Fibroblast of mammary gland (primary cell): ENCODE measurements around the gene CDK5RAP2.

Source experiments
- DNase-seq: peaks from one replicate; pipeline ENCODE4 v3.0.0-alpha.2; 2010; ENCODE audit warnings: low read depth
- H3K4me3 ChIP-seq: 2 replicates; pipeline ENCODE4 v1.5.1; 2011; ENCODE audit warnings: low read depth, mild to moderate bottlenecking, low read length, moderate library complexity; ENCODE audit not compliant: control insufficient read depth
- TF ChIP-seq, protein P1 (sequence below): conservative IDR thresholded peaks from 2 replicates; pipeline ENCODE4 v1.5.1; 2011; ENCODE audit warnings: low read depth, low read length, inconsistent platforms; ENCODE audit not compliant: control insufficient read depth, insufficient read depth

Gene CDK5RAP2

GRCh38 chr9:120377268-120378159 is 202.5 kb downstream of the CDK5RAP2 start:
- H3K4me3 ChIP-seq: no peak overlapping the region

DNA sequence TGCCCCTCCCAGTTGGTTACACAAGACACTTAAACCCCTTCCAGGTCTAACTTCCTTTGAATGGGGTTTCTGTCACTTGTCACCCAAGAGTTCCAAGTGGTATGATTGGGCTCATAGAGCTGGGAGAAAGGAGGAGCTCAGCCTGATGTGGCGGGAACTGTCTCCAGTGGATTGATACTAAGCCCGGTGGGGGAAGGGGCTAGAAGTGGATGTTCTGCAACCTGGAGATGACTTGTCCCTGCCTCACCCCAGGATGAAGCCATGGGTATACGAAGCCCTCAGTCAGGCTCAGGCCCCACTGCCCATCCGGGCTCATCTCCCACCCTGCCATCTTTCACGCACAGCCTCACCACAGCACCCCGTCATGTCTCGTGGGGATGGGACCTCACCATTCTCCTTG is 203.9 kb downstream of the CDK5RAP2 start:
- H3K4me3 ChIP-seq: no peak overlapping the region
- DNase-seq: no peak
- TF ChIP-seq, protein P1, sequence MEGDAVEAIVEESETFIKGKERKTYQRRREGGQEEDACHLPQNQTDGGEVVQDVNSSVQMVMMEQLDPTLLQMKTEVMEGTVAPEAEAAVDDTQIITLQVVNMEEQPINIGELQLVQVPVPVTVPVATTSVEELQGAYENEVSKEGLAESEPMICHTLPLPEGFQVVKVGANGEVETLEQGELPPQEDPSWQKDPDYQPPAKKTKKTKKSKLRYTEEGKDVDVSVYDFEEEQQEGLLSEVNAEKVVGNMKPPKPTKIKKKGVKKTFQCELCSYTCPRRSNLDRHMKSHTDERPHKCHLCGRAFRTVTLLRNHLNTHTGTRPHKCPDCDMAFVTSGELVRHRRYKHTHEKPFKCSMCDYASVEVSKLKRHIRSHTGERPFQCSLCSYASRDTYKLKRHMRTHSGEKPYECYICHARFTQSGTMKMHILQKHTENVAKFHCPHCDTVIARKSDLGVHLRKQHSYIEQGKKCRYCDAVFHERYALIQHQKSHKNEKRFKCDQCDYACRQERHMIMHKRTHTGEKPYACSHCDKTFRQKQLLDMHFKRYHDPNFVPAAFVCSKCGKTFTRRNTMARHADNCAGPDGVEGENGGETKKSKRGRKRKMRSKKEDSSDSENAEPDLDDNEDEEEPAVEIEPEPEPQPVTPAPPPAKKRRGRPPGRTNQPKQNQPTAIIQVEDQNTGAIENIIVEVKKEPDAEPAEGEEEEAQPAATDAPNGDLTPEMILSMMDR: no peak

More at GRCh38 chr9:120377268-120378159, 202.5 kb downstream of the CDK5RAP2 start:
- no peak for DNase-seq
- TF ChIP-seq, protein P1: no peak

GRCh38 chr9:120375316-120375715 is 204.7 kb downstream of the CDK5RAP2 start:
- no peak overlapping the region for H3K4me3 ChIP-seq
- TF ChIP-seq, protein P1: no peak
- DNase-seq: no peak

DNA sequence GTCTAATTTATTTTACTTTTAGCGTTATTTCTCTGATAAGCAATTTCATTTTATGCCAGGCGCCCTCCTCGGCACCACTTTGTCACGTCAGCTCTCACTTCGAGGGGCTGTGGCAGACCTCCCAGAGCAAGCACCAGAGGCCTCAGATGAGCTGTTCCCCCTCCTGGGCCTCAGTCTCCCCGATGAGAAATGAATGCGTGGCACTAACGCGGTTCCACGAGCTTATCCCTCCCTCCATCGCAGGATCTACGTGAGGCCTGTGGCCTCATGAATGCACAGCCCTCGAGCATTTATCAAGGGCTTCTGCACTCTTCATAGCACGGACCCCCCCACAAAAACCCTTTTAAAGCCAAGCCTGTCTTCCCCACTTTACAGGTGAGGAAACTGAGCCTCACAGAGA is 205.2 kb downstream of the CDK5RAP2 start:
- no peak overlapping the region for H3K4me3 ChIP-seq
- TF ChIP-seq, protein P1: no peak
- DNase-seq: no peak

GRCh38 chr9:120374239-120374638 is 205.7 kb downstream of the CDK5RAP2 start:
- DNase-seq: no peak
- TF ChIP-seq, protein P1: no peak
- H3K4me3 ChIP-seq: no peak overlapping the region

DNA sequence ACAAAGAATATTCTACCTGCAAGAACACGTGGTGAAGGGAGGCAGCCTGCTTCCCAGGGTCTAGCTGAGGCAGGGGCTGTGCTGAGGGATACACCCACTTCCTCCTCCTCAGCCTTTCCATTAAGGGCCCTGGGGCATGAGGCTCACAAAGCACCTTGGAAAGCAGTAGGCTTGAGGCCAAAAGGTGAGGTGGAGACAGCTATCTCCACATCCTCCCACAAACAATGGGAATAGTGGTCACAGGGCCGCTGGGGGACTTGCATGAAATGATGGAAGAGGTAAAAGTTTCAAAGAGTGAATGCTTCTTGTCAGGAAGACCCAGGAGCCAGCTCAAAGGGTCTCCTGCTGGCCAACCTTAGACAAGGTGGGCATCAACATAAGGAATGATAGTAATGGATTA is 207.9 kb downstream of the CDK5RAP2 start:
- no peak overlapping the region for H3K4me3 ChIP-seq
- TF ChIP-seq, protein P1: no peak
- DNase-seq: no peak
